B cell (primary cell): Measurements from ENCODE around the gene CCT6B.

Experiments
- CTCF ChIP-seq: fragments of 200-600 bp; IDR thresholded peaks from one replicate; pipeline ENCODE4 v1.8.0; 2022; ENCODE audit warnings: antibody characterized with exemption, mild to moderate bottlenecking
- EZH2 ChIP-seq: IDR thresholded peaks from 2 replicates; pipeline ENCODE4 v1.6.1; 2012; ENCODE audit warnings: borderline replicate concordance, low read depth, mild to moderate bottlenecking, moderate library complexity, low read length; ENCODE audit not compliant: insufficient read depth, poor library complexity, severe bottlenecking

- no peak for TF ChIP-seq CTCF
- no peak for TF ChIP-seq EZH2
These were observed 66.3 kb downstream of the CCT6B start for GRCh38 chr17:34894964-34895363.
